GM18519 (cell line): ENCODE measurements around the gene CDK2AP2.
"Not testable (repeated sequence)": the region's sequence is repeated elsewhere in the genome, so short reads cannot be mapped to it uniquely, and the experiment has no call there.

Experiments
- ATAC-seq: cut with Tn5 transposase; IDR thresholded peaks from one replicate; pipeline ENCODE4 v1.9.1; 2021; ENCODE audit warnings: mild to moderate bottlenecking, moderate library complexity; ENCODE audit not compliant: unreplicated experiment, low FRiP score

Gene CDK2AP2, protein sequence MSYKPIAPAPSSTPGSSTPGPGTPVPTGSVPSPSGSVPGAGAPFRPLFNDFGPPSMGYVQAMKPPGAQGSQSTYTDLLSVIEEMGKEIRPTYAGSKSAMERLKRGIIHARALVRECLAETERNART

DNA sequence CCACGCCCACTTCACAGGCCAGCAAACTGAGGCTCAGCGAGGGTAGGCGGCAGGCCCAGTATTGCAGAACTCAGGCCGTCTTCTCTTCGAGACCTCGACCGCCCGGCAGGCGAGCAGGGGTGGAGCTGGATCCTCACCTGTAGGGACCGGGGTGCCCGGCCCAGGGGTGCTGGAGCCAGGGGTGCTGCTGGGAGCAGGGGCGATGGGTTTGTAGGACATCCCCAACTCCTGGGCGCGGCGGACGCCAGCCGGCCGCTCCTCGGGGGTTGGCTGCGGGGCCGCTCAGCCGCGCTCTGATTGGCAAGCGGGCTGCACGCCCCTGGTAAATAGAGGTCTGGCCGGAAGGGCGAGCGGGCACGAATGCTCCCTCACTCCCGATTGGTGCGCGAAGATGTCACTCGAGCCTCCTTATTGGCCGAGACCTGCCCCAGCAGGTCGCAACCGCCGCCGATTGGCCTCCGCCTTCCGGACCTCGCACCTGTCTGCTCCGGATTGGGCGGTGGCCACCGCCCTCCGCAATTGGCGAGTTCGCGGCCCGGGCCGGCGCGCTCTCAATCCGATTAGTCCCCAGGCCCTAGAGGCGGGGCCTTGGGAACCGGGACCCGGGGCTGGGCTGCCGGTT lies at the start of gene CDK2AP2:
CDK2AP2 (minus strand) TSS at position 299 of the 622 bp plus-strand sequence; CDS start at position 219, 80 bp downstream.
- peak; percentile 60 for ATAC-seq

GRCh38 chr11:67556244-67556643 lies 48.3 kb upstream of the CDK2AP2 start:
- ATAC-seq = no peak

GRCh38 chr11:67551697-67552096 lies 43.7 kb upstream of the CDK2AP2 start:
- not testable (repeated sequence) for ATAC-seq

GRCh38 chr11:67551127-67551526 lies 43.2 kb upstream of the CDK2AP2 start:
- ATAC-seq = no peak

GRCh38 chr11:67548555-67549110 lies 40.7 kb upstream of the CDK2AP2 start:
- ATAC-seq = no peak

DNA sequence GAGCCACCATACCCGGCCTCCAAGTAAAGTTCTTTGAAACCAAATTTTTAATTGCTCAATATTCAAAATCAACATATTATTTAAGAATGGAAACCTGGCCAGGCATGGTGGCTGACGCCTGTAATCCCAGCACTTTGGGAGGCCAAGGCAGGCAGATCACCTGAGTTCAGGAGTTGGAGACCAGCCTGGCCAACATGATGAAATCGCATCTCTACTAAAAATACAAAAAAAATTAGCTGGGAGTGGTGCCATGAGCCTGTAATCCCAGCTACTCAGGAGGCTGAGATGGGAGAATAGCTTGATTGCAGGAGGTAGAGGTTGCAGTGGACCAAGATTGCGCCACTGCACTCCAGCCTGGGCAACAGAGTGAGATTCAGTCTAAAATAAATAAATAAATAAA lies 40.1 kb upstream of the CDK2AP2 start:
- not testable (repeated sequence) for ATAC-seq

DNA sequence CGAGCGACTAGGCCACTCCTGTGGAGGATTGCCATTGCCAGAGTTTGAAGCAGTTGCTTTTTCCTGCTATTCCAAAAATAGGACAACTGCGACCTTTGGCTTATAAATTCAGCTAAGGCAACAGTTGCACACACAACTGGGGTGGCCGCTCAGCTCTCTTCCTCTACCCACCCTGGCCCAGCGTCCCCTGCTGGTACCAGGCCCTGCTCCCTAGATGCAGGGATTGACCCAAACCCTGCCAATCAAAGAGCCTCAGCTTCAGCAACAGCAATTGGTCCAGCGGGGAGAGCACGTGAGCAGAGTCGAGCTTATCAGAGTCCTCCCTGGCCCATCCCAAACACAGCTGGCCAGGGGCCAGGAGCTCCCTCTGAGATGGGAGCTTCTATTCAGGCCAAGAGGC lies 37.3 kb upstream of the CDK2AP2 start:
- no peak for ATAC-seq

GRCh38 chr11:67544616-67545242 lies 36.8 kb upstream of the CDK2AP2 start:
- no peak for ATAC-seq

GRCh38 chr11:67543585-67543984 lies 35.6 kb upstream of the CDK2AP2 start:
- no peak for ATAC-seq

GRCh38 chr11:67542971-67543370 lies 35.0 kb upstream of the CDK2AP2 start:
- no peak for ATAC-seq

DNA sequence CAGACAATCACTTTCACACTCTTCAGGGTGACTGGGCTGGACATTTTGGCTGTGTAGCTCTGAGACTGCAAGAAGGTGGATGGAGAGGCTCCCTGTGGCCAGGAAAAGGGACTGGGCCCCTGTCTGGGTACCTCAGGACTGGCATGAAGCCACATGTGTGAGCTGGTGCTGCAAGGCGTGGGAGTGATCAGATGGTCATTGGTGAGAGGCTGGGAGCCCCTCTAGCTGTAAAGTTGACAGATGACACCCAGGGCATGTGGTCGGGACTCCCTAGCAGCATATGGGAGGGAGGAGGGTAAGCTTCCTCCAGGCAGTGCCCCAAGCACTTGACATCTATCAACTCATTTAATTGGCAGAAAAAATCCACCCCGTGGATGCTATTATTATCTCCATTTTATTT lies 34.2 kb upstream of the CDK2AP2 start:
- ATAC-seq = no peak

DNA sequence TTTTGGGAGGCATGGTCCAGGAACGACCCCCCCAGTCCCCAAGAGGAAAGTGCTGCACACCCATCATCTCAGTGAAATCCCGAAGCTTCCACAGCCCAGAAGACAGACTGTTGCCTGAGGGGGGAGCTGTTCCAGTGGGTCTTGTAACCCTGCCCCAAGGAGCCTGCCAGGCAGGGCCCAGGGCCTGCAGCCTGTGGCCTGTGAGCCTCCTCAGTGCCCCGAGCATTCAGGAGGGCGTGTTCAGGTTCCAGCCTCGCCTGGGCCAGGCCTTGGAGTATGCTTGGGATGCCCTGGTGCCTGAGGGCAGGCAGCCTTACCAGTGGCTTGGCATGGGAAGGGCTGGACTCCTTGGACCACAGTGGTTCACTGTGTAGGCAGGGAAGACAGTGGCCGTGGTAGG lies 33.2 kb upstream of the CDK2AP2 start:
- ATAC-seq = no peak

GRCh38 chr11:67539550-67539949 lies 31.6 kb upstream of the CDK2AP2 start:
- ATAC-seq = no peak

GRCh38 chr11:67538823-67539505 lies 31.0 kb upstream of the CDK2AP2 start:
- ATAC-seq = no peak

DNA sequence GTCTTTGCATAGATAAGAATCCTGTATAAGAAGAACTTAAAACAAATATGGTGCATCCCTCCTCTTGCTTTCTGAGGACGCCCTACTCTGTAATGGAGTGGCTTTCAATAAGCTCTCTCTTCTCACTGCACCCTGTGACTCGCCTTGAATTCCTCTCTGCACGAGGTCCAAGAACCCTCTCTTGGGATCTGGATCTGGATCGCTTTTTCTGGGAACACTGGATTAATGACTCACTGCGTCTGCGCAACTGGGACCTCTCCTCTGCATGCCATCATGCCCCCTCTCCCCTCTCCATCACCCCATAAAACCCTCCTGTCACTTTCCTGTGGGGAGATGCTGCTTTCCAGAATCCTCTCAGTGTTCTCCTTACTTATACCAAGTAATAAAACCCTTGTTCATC lies 30.3 kb upstream of the CDK2AP2 start:
- no peak for ATAC-seq

DNA sequence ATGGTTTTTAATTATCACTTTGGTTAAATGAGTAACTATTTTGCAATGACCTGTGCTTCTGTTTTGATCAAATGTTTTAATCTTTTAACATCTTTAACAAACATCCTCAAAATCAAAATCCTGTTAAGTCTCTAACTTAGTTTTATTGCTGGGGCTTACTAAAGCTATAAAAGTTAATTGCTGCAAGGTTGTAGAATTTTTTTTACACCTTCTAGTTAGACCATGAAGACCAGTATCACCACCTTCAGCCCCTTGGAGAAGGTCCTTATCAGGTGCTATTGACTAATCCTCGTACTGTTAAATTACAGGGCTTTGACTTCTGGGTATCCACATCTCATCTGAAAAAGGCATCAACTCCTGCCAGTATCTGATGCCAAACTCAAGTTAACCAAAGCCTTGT lies 27.6 kb upstream of the CDK2AP2 start:
- no peak for ATAC-seq

DNA sequence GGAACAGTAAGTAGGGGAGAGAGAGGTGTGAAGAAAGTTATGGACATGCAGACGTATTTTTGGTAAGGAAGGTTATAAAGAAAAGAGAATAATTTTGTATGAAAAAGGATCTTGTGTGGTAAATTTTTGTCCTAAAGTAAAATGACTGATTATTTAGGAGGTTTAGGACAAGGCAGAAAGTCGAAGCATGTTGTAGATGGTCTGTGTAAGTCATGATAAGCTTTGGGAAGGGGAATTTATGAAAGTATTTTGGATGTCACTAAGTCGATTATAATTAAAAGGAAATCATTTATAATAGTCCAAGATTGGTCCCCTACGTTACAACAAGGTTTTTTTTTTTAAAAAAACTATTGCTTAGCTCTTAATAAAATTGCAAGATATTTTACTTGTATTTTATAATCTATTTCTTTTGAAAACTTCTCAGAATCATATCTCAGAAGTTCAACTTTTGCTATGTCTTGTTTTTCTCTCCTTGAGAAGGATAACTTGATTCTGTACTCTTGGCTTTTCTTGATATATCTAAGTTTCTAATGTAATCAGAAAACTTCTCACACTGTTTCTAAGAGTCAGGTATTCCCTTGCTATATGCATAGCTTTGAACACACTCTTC lies 26.2 kb upstream of the CDK2AP2 start:
- ATAC-seq = no peak

GRCh38 chr11:67532889-67533288 lies 24.9 kb upstream of the CDK2AP2 start:
- no peak for ATAC-seq

- no peak for ATAC-seq
Measured at GRCh38 chr11:67530282-67530592, 22.3 kb upstream of the CDK2AP2 start.

- no peak for ATAC-seq
Measured at GRCh38 chr11:67528376-67528775, 20.4 kb upstream of the CDK2AP2 start.
